ENCODE measurements around the gene CNTNAP2.
"Not testable (repeated sequence)": the region's sequence is repeated elsewhere in the genome, so short reads cannot be mapped to it uniquely, and the experiment has no call there.

CNTNAP2 gene

GRCh38 chr7:147048864-147049263, 932.3 kb downstream of the CNTNAP2 start:
- DNase-seq: no peak

GRCh38 chr7:147052818-147053217, 936.2 kb downstream of the CNTNAP2 start:
- no peak for DNase-seq

- peak; percentile 57 for DNase-seq
These were observed 937.1 kb downstream of the CNTNAP2 start for GRCh38 chr7:147053746-147054145.

- no peak for DNase-seq
These were observed 943.5 kb downstream of the CNTNAP2 start for GRCh38 chr7:147060070-147060469.

GRCh38 chr7:147062897-147063296, 946.3 kb downstream of the CNTNAP2 start:
- no peak for DNase-seq

- DNase-seq: no peak
These were observed 952.2 kb downstream of the CNTNAP2 start for GRCh38 chr7:147068842-147069241.

- no peak for DNase-seq
These were observed 953.2 kb downstream of the CNTNAP2 start for GRCh38 chr7:147069771-147070170.

GRCh38 chr7:147070886-147071285, 954.3 kb downstream of the CNTNAP2 start:
- DNase-seq: no peak

GRCh38 chr7:147071536-147071935, 954.9 kb downstream of the CNTNAP2 start:
- no peak for DNase-seq

GRCh38 chr7:147078312-147078711, 961.7 kb downstream of the CNTNAP2 start:
- DNase-seq: peak; percentile 83

GRCh38 chr7:147079083-147079482, 962.5 kb downstream of the CNTNAP2 start:
- no peak for DNase-seq

- peak; percentile 99 for DNase-seq
These were observed 963.4 kb downstream of the CNTNAP2 start for GRCh38 chr7:147079921-147080420.

- peak; percentile 28 for DNase-seq
These were observed 964.5 kb downstream of the CNTNAP2 start for GRCh38 chr7:147081117-147081516.

GRCh38 chr7:147089051-147089461, 972.5 kb downstream of the CNTNAP2 start:
- DNase-seq: peak; percentile 75

GRCh38 chr7:147089608-147090007, 973.0 kb downstream of the CNTNAP2 start:
- no peak for DNase-seq

- no peak for DNase-seq
These were observed 980.0 kb downstream of the CNTNAP2 start for GRCh38 chr7:147096629-147097028.

GRCh38 chr7:147103224-147103623, 986.6 kb downstream of the CNTNAP2 start:
- no peak for DNase-seq

GRCh38 chr7:147106746-147107145, 990.1 kb downstream of the CNTNAP2 start:
- no peak for DNase-seq

GRCh38 chr7:147114525-147114924, 997.9 kb downstream of the CNTNAP2 start:
- DNase-seq: not testable (repeated sequence)

- no peak for DNase-seq
These were observed 1019.8 kb downstream of the CNTNAP2 start for GRCh38 chr7:147136352-147136751.

- DNase-seq: no peak
These were observed 1028.6 kb downstream of the CNTNAP2 start for GRCh38 chr7:147145194-147145593.

- DNase-seq: no peak
These were observed 1029.6 kb downstream of the CNTNAP2 start for GRCh38 chr7:147146169-147146568.

- no peak for DNase-seq
These were observed 1035.1 kb downstream of the CNTNAP2 start for GRCh38 chr7:147151661-147152060.

- DNase-seq: no peak
These were observed 1037.0 kb downstream of the CNTNAP2 start for GRCh38 chr7:147153571-147153970.

GRCh38 chr7:147161405-147161804, 1044.8 kb downstream of the CNTNAP2 start:
- DNase-seq: no peak
